Nephron progenitor cell (in vitro differentiated cells): Measurements from ENCODE around the gene PITPNC1.
"Not testable (repeated sequence)": the region's sequence is repeated elsewhere in the genome, so short reads cannot be mapped to it uniquely, and the experiment has no call there.

Experiments used
- DNase-seq: peaks from one replicate; pipeline ENCODE4 v3.0.0; 2021
- H3K27ac Mint-ChIP-seq: 2 replicates; pipeline ENCODE4 v1.8.0; 2021; ENCODE audit warnings: mild to moderate bottlenecking, moderate library complexity, mixed read lengths
- H3K27me3 Mint-ChIP-seq: 2 replicates; pipeline ENCODE4 v1.8.0; 2021; ENCODE audit warnings: mild to moderate bottlenecking, low read depth, mixed read lengths; ENCODE audit not compliant: poor library complexity
- H3K36me3 Mint-ChIP-seq: 2 replicates; pipeline ENCODE4 v1.8.0; 2021; ENCODE audit warnings: low read depth, mixed read lengths
- H3K4me1 Mint-ChIP-seq: 2 replicates; pipeline ENCODE4 v1.8.0; 2021; ENCODE audit warnings: mixed read lengths
- H3K4me3 Mint-ChIP-seq: 2 replicates; pipeline ENCODE4 v1.8.0; 2021; ENCODE audit warnings: mild to moderate bottlenecking, moderate library complexity, mixed read lengths
- H3K9me3 Mint-ChIP-seq: 2 replicates; pipeline ENCODE4 v1.8.0; 2021; ENCODE audit warnings: mild to moderate bottlenecking, moderate library complexity, mixed read lengths
- TF ChIP-seq, protein P1 (sequence below): fragments of 200-600 bp; sonication (generic); IDR thresholded peaks from 2 replicates; pipeline ENCODE4 v1.5.0; 2021; ENCODE audit warnings: antibody characterized with exemption

Gene PITPNC1

DNA sequence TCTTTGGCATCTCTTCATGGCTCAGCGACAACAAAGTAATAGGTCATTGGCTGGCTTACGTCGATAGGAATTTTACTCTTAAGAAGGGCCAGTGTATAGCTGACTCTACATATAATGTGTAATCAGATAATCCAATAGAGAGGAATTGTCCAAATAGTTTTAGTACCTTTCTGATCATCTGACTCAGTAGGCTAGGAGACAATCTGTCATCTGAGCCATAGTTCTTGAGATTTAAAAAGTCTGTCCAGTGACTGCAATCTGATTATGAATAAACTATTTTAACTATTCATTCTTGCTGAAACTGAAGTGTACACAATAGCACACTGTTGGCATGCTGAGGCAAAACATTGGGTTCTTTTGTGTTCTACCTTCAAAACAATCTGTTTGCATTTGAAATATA lies 319.3 kb downstream of the PITPNC1 start:
- TF ChIP-seq, protein P1, sequence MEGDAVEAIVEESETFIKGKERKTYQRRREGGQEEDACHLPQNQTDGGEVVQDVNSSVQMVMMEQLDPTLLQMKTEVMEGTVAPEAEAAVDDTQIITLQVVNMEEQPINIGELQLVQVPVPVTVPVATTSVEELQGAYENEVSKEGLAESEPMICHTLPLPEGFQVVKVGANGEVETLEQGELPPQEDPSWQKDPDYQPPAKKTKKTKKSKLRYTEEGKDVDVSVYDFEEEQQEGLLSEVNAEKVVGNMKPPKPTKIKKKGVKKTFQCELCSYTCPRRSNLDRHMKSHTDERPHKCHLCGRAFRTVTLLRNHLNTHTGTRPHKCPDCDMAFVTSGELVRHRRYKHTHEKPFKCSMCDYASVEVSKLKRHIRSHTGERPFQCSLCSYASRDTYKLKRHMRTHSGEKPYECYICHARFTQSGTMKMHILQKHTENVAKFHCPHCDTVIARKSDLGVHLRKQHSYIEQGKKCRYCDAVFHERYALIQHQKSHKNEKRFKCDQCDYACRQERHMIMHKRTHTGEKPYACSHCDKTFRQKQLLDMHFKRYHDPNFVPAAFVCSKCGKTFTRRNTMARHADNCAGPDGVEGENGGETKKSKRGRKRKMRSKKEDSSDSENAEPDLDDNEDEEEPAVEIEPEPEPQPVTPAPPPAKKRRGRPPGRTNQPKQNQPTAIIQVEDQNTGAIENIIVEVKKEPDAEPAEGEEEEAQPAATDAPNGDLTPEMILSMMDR, result no peak
- no peak overlapping the region for H3K27ac Mint-ChIP-seq
- H3K9me3 Mint-ChIP-seq, result peaks cover 7% of the 10 kb centered on the region
- DNase-seq, result no peak
- H3K36me3 Mint-ChIP-seq, result peaks cover 26% of the 10 kb centered on the region
- no peak overlapping the region for H3K4me3 Mint-ChIP-seq
- no peaks in the 10 kb centered on the region for H3K4me1 Mint-ChIP-seq
- H3K27me3 Mint-ChIP-seq, result peaks cover 5% of the 10 kb centered on the region

DNA sequence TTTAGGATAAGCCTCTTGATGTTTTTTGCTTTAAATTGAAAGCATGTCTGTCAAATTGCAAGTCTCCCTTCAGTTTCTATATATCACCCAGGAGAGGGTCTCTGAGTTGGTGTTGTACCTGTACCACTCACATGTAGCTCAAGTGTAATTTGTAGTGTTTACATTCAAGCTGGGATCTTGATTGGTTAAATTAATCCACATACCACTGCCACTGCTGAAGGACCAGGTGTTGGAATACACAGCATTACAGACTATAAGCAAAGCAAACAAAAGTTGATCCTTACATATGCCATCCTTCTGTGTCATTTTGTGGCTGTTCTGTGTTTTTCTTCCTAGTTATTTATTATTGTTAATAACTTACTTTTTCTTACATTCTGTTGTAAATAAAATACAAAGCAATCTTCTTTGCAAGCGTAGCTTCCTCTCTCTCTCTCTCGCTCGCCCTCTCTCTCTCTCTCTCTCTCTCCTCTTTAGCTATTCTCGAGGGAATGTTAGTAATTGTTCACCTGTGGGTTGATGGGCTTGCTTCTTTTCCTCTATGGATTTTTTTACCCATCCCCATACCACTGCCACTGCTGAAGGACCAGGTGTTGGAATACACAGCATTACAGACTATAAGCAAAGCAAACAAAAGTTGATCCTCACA lies 319.9 kb downstream of the PITPNC1 start:
- DNase-seq, result no peak
- peaks cover 23% of the 10 kb centered on the region for H3K36me3 Mint-ChIP-seq
- no peaks in the 10 kb centered on the region for H3K4me1 Mint-ChIP-seq
- H3K9me3 Mint-ChIP-seq, result peaks cover 7% of the 10 kb centered on the region
- TF ChIP-seq, protein P1, result no peak
- H3K4me3 Mint-ChIP-seq, result no peak overlapping the region
- H3K27ac Mint-ChIP-seq, result no peak overlapping the region
- H3K27me3 Mint-ChIP-seq, result peaks cover 5% of the 10 kb centered on the region

DNA sequence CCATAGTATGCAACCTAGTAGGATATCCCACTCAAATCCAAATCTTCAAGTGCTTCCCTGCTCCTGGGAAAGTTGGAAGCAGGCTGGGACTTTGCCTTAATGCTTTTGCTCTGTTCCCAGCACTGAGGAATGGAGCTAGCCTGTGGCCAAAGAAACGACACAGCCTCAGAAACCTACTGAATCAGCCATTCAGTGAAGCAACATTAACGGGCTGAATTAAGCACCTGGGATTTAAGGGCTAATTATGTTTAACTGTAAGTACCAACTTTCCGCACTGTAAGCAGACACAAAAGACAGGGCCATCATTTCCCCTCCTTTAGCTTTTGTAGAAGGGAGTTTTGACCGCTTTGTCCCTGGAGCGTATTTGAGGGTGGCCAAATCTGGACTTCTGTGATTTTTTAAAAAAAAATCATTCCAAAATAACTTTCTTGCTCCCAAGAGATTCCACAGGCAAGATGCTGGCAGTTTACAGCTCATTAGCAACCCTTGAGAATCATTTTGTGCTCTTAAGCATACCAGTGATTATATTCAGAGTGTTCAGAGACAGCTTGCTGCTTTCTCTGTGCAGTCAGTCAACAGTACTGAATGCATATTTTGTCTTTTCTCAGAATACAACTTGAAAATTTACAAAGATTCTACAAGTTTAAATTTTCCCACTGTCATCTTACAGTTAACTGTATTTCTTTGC lies 323.1 kb downstream of the PITPNC1 start:
- no peaks in the 10 kb centered on the region for H3K4me1 Mint-ChIP-seq
- no peak for DNase-seq
- TF ChIP-seq, protein P1, result no peak
- no peaks in the 10 kb centered on the region for H3K27me3 Mint-ChIP-seq
- no peak overlapping the region for H3K4me3 Mint-ChIP-seq
- no peaks in the 10 kb centered on the region for H3K36me3 Mint-ChIP-seq
- no peak overlapping the region for H3K27ac Mint-ChIP-seq
- H3K9me3 Mint-ChIP-seq, result peaks cover 6% of the 10 kb centered on the region

DNA sequence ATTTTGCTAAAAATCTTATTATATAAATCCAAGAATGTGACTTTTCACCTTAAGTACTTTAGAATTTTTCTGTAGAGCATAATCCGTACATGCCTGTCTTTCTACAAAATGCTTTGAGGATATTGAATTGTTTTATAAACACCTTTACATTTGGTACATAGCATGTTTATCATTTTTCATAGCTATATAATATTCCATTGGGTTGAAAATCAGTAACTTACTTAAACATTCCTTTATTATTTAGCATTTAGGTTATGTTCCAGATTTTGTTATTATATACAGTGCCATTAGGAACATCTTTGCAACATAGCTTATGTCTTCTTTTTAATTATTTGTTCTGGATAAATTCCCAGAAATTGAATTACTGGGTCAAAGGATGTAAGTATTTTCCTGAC lies 323.6 kb downstream of the PITPNC1 start:
- no peak overlapping the region for H3K4me3 Mint-ChIP-seq
- no peak for DNase-seq
- no peaks in the 10 kb centered on the region for H3K27me3 Mint-ChIP-seq
- TF ChIP-seq, protein P1, result no peak
- H3K36me3 Mint-ChIP-seq, result no peaks in the 10 kb centered on the region
- peaks cover 6% of the 10 kb centered on the region for H3K9me3 Mint-ChIP-seq
- no peaks in the 10 kb centered on the region for H3K4me1 Mint-ChIP-seq
- H3K27ac Mint-ChIP-seq, result no peak overlapping the region

DNA sequence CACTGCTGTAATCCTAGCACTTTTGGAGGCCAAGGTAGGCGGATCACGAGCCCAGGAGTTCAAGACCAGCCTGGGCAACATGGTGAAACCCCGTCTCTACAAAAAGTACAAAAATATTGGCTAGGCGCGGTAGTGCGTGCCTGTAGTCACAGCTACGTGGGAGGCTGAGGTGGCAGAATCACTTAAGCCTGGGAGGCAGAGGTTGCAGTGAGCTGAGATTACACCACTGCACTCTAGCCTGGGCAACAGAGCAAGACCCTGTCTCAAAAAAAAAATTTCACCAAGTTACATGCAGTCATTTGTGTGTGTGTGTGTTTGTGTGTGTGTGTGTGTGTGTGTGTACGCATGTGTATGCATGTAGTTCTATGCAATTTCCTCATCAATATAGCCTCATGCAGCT lies 325.8 kb downstream of the PITPNC1 start:
- not testable (repeated sequence) for H3K36me3 Mint-ChIP-seq, H3K27ac Mint-ChIP-seq, DNase-seq, H3K4me1 Mint-ChIP-seq, H3K9me3 Mint-ChIP-seq, H3K27me3 Mint-ChIP-seq, H3K4me3 Mint-ChIP-seq

DNA sequence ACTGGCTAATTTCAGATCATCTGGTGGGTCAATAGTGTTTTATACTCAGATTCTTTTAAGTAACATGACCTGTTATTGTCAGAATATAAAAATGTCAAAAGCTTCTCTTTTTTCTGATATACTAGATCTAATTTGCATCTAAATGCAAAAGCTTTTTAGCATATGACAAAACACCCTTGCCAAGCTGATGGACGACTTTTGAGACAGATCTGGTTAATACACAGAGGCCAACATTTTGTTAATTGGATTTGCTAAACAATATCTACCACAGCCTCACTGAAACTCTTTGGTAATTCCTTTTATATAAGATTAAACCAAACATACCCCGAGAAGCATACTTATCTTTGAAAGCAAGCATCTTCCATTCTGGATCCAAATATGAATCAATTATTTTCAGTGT lies 330.4 kb downstream of the PITPNC1 start:
- Mint-ChIP-seq H3K27me3 (peaks cover 3% of the 10 kb centered on the region), H3K27ac (no peak overlapping the region), H3K4me3 (no peak overlapping the region), H3K4me1 (no peaks in the 10 kb centered on the region), H3K36me3 (no peaks in the 10 kb centered on the region), H3K9me3 (peaks cover 6% of the 10 kb centered on the region)
- DNase-seq, result no peak
- TF ChIP-seq, protein P1, result no peak
